Astrocyte (in vitro differentiated cells and primary cell): ENCODE data around the gene TFPI2.

Experiments used
- EZH2 ChIP-seq: IDR thresholded peaks from 2 replicates; pipeline ENCODE4 v1.6.1; 2012; ENCODE audit warnings: mild to moderate bottlenecking, low read length, inconsistent platforms; ENCODE audit not compliant: insufficient read depth
- TF ChIP-seq, protein P1 (sequence below): IDR thresholded peaks from 2 replicates; pipeline ENCODE4 v1.5.1; 2011; ENCODE audit warnings: low read depth, mild to moderate bottlenecking, inconsistent platforms, low read length, moderate library complexity; ENCODE audit not compliant: insufficient read depth

DNA sequence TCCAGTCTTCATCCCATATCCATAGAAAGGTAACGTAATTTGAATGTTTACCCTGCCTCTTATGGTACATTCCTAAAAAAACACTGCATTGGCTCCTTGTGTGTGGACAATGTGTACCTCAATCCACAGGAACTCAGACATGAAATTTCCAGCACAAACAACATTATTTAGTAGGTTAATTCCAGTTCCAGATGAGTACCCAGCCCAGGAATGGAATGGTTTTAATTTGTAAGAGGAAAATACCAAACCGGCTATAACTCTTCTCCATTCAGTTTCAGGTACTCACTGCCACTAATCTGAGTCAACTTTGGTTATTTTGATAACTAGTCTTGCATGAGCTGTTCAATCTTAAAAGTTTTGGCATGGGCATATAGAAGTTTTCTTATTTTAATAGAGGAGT, 39.0 kb downstream of the TFPI2 start:
- TF ChIP-seq, protein P1, sequence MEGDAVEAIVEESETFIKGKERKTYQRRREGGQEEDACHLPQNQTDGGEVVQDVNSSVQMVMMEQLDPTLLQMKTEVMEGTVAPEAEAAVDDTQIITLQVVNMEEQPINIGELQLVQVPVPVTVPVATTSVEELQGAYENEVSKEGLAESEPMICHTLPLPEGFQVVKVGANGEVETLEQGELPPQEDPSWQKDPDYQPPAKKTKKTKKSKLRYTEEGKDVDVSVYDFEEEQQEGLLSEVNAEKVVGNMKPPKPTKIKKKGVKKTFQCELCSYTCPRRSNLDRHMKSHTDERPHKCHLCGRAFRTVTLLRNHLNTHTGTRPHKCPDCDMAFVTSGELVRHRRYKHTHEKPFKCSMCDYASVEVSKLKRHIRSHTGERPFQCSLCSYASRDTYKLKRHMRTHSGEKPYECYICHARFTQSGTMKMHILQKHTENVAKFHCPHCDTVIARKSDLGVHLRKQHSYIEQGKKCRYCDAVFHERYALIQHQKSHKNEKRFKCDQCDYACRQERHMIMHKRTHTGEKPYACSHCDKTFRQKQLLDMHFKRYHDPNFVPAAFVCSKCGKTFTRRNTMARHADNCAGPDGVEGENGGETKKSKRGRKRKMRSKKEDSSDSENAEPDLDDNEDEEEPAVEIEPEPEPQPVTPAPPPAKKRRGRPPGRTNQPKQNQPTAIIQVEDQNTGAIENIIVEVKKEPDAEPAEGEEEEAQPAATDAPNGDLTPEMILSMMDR, result no peak
- TF ChIP-seq EZH2, result no peak
